HEK293 (cell line): ENCODE data around the gene IL6R.

Experiments
- CTCF ChIA-PET: fragments of 350-600 bp; formaldehyde crosslinking; extraction: SDS; loops from one replicate; lab custom pipeline; 2021; ENCODE audit warnings: antibody characterized with exemption; lab: Yijun Ruan, JAX
- POLR2A ChIA-PET: fragments of 300-600 bp; formaldehyde crosslinking; extraction: SDS; loops from one replicate; lab custom pipeline; 2020; ENCODE audit warnings: antibody characterized with exemption, inconsistent platforms; lab: Yijun Ruan, JAX
- H3K27ac ChIP-seq: fragments of 200-500 bp; sonication (Bioruptor generic); 2 replicates; pipeline ENCODE4 v1.5.1; 2014; ENCODE audit warnings: low read depth, low read length, control low read depth, inconsistent platforms; ENCODE audit errors: extremely low read depth
- H3K36me3 ChIP-seq, 2 experiments: fragments of 200-500 bp in 1 of 2; sonication (Bioruptor generic) in 1 of 2; 1 replicate in 1 of 2; 2 replicates in 1 of 2; pipeline ENCODE4 v1.5.1; 2014 to 2017; ENCODE audit warnings: inconsistent platforms in 2 of 2, low read length in 2 of 2; ENCODE audit not compliant: control insufficient read depth in 2 of 2, insufficient read depth in 1 of 2
- H3K4me1 ChIP-seq: fragments of 200-500 bp; sonication (Bioruptor generic); 2 replicates; pipeline ENCODE4 v1.5.1; 2014; ENCODE audit warnings: mild to moderate bottlenecking, low read length, inconsistent platforms; ENCODE audit not compliant: control insufficient read depth, insufficient read depth
- H3K4me3 ChIP-seq: 2 replicates; pipeline ENCODE4 v1.5.1; 2011; ENCODE audit warnings: low read depth, mild to moderate bottlenecking, control low read depth, low read length, moderate library complexity
- H3K9me3 ChIP-seq: fragments of 200-500 bp; sonication (Bioruptor generic); 2 replicates; pipeline ENCODE4 v1.5.1; 2014; ENCODE audit warnings: low read depth, low read length, inconsistent platforms; ENCODE audit not compliant: control insufficient read depth, insufficient read depth
- KLF1 ChIP-seq: fragments of 450-650 bp; formaldehyde crosslinking; IDR thresholded peaks from 2 replicates; pipeline ENCODE4 v1.5.1; 2016; ENCODE audit warnings: missing biosample characterization, missing genetic modification characterization
- PRDM10 ChIP-seq: fragments of 450-650 bp; formaldehyde crosslinking; IDR thresholded peaks from 2 replicates; pipeline ENCODE4 v1.5.1; 2016; ENCODE audit warnings: missing biosample characterization, missing genetic modification characterization
- SETDB1 ChIP-seq: IDR thresholded peaks from one replicate; pipeline ENCODE4 v1.6.1; 2017; ENCODE audit warnings: mild to moderate bottlenecking, low read length, moderate library complexity, mixed read lengths; ENCODE audit not compliant: insufficient read length
- SP7 ChIP-seq: fragments of 450-650 bp; formaldehyde crosslinking; IDR thresholded peaks from 2 replicates; pipeline ENCODE4 v1.5.1; 2016; ENCODE audit warnings: missing biosample characterization, missing genetic modification characterization
- YY2 ChIP-seq: fragments of 450-650 bp; formaldehyde crosslinking; IDR thresholded peaks from 2 replicates; pipeline ENCODE4 v1.5.1; 2016; ENCODE audit warnings: missing biosample characterization, missing genetic modification characterization
- ZBTB1 ChIP-seq: fragments of 450-650 bp; formaldehyde crosslinking; IDR thresholded peaks from 2 replicates; pipeline ENCODE4 v1.5.1; 2016; ENCODE audit warnings: missing biosample characterization, missing genetic modification characterization
- ZNF10 ChIP-seq: fragments of 450-650 bp; formaldehyde crosslinking; IDR thresholded peaks from 2 replicates; pipeline ENCODE4 v1.5.1; 2017; ENCODE audit warnings: missing biosample characterization, missing genetic modification characterization
- ZNF112 ChIP-seq: fragments of 450-650 bp; formaldehyde crosslinking; IDR thresholded peaks from 2 replicates; pipeline ENCODE4 v1.5.0; 2017; ENCODE audit warnings: missing biosample characterization, missing genetic modification characterization
- ZNF146 ChIP-seq: fragments of 450-650 bp; formaldehyde crosslinking; IDR thresholded peaks from 2 replicates; pipeline ENCODE4 v1.5.1; 2016; ENCODE audit warnings: missing biosample characterization, missing genetic modification characterization
- ZNF174 ChIP-seq: fragments of 450-650 bp; formaldehyde crosslinking; IDR thresholded peaks from 2 replicates; pipeline ENCODE4 v1.5.0; 2017; ENCODE audit warnings: missing biosample characterization, mild to moderate bottlenecking, missing genetic modification characterization
- ZNF202 ChIP-seq: fragments of 450-650 bp; formaldehyde crosslinking; IDR thresholded peaks from 2 replicates; pipeline ENCODE4 v1.5.1; 2016; ENCODE audit warnings: missing biosample characterization, missing genetic modification characterization, borderline replicate concordance
- ZNF223 ChIP-seq: fragments of 450-650 bp; formaldehyde crosslinking; IDR thresholded peaks from 2 replicates; pipeline ENCODE4 v1.5.1; 2016; ENCODE audit warnings: missing biosample characterization, missing genetic modification characterization
- ZNF280C ChIP-seq: fragments of 450-650 bp; formaldehyde crosslinking; IDR thresholded peaks from 2 replicates; pipeline ENCODE4 v1.5.1; 2016; ENCODE audit warnings: missing biosample characterization, missing genetic modification characterization
- ZNF335 ChIP-seq: fragments of 450-650 bp; formaldehyde crosslinking; conservative IDR thresholded peaks from 2 replicates; pipeline ENCODE4 v1.5.1; 2016; ENCODE audit warnings: missing biosample characterization, missing genetic modification characterization
- ZNF362 ChIP-seq: fragments of 450-650 bp; formaldehyde crosslinking; IDR thresholded peaks from 2 replicates; pipeline ENCODE4 v1.5.1; 2016; ENCODE audit warnings: missing biosample characterization, missing genetic modification characterization
- ZNF37A ChIP-seq: fragments of 450-650 bp; IDR thresholded peaks from 2 replicates; pipeline ENCODE4 v1.5.1; 2018; ENCODE audit warnings: missing biosample characterization, missing genetic modification characterization
- ZNF394 ChIP-seq: fragments of 450-650 bp; formaldehyde crosslinking; IDR thresholded peaks from 2 replicates; pipeline ENCODE4 v1.5.1; 2016; ENCODE audit warnings: missing biosample characterization, missing genetic modification characterization, mild to moderate bottlenecking, moderate library complexity, borderline replicate concordance
- ZNF777 ChIP-seq: fragments of 450-650 bp; formaldehyde crosslinking; IDR thresholded peaks from 2 replicates; pipeline ENCODE4 v1.5.1; 2017; ENCODE audit warnings: missing biosample characterization, missing genetic modification characterization, borderline replicate concordance
- ZNF837 ChIP-seq: fragments of 450-650 bp; formaldehyde crosslinking; IDR thresholded peaks from 2 replicates; pipeline ENCODE4 v1.5.1; 2016; ENCODE audit warnings: missing biosample characterization, missing genetic modification characterization
- ZSCAN30 ChIP-seq: fragments of 450-650 bp; IDR thresholded peaks from 2 replicates; pipeline ENCODE4 v1.5.1; 2018; ENCODE audit warnings: missing biosample characterization, mild to moderate bottlenecking, missing genetic modification characterization, moderate library complexity
- TF ChIP-seq, protein P1 (sequence below): fragments of 450-650 bp; formaldehyde crosslinking; IDR thresholded peaks from 2 replicates; pipeline ENCODE4 v1.5.1; 2016; ENCODE audit warnings: missing biosample characterization, missing genetic modification characterization
- TF ChIP-seq, protein P2 (sequence below): fragments of 450-650 bp; formaldehyde crosslinking; IDR thresholded peaks from 2 replicates; pipeline ENCODE4 v1.5.1; 2017; ENCODE audit warnings: missing biosample characterization, missing genetic modification characterization

Gene IL6R

DNA sequence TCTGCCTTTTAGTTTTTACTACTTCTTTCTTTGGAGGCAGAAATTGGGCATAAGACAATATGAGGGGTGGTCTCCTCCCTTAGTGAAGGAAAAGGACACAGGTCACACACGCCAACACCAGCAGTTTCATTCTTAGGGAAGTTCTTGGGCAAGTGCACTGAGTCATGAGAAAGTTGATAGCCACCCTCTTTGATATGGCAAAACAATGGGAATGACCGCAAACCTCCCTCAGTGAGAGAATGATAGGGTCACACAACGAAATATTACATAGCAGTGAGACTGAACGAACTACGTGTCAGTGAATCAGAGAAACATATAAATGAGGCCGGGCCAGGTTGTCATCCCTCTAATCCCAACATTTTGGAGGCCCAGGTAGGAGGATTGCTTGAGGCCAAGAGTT, 20.0 kb downstream of the IL6R start:
- CTCF ChIA-PET: no interaction called here
- POLR2A ChIA-PET: no interaction called here
- H3K4me3 ChIP-seq: no peak overlapping the region
- H3K36me3 ChIP-seq: no peaks in the 10 kb centered on the region
- H3K27ac ChIP-seq: no peak overlapping the region
- TF ChIP-seq ZNF335 (tag by site-specific recombination) (no peak), ZNF112 (tag by site-specific recombination) (no peak), ZNF280C (tag by site-specific recombination) (no peak), KLF1 (no peak), SETDB1 (no peak), YY2 (tag by site-specific recombination) (no peak), ZNF394 (tag by site-specific recombination) (no peak), ZNF777 (tag by site-specific recombination) (no peak), ZSCAN30 (tag by site-specific recombination) (no peak), ZNF174 (tag by site-specific recombination) (no peak), ZBTB1 (tag by site-specific recombination) (no peak), ZNF837 (no peak), ZNF146 (tag by site-specific recombination) (no peak), ZNF37A (tag by site-specific recombination) (no peak), ZNF223 (tag by site-specific recombination) (no peak)
- TF ChIP-seq, protein P1, sequence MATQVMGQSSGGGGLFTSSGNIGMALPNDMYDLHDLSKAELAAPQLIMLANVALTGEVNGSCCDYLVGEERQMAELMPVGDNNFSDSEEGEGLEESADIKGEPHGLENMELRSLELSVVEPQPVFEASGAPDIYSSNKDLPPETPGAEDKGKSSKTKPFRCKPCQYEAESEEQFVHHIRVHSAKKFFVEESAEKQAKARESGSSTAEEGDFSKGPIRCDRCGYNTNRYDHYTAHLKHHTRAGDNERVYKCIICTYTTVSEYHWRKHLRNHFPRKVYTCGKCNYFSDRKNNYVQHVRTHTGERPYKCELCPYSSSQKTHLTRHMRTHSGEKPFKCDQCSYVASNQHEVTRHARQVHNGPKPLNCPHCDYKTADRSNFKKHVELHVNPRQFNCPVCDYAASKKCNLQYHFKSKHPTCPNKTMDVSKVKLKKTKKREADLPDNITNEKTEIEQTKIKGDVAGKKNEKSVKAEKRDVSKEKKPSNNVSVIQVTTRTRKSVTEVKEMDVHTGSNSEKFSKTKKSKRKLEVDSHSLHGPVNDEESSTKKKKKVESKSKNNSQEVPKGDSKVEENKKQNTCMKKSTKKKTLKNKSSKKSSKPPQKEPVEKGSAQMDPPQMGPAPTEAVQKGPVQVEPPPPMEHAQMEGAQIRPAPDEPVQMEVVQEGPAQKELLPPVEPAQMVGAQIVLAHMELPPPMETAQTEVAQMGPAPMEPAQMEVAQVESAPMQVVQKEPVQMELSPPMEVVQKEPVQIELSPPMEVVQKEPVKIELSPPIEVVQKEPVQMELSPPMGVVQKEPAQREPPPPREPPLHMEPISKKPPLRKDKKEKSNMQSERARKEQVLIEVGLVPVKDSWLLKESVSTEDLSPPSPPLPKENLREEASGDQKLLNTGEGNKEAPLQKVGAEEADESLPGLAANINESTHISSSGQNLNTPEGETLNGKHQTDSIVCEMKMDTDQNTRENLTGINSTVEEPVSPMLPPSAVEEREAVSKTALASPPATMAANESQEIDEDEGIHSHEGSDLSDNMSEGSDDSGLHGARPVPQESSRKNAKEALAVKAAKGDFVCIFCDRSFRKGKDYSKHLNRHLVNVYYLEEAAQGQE (tag by site-specific recombination): no peak
- TF ChIP-seq, protein P2, sequence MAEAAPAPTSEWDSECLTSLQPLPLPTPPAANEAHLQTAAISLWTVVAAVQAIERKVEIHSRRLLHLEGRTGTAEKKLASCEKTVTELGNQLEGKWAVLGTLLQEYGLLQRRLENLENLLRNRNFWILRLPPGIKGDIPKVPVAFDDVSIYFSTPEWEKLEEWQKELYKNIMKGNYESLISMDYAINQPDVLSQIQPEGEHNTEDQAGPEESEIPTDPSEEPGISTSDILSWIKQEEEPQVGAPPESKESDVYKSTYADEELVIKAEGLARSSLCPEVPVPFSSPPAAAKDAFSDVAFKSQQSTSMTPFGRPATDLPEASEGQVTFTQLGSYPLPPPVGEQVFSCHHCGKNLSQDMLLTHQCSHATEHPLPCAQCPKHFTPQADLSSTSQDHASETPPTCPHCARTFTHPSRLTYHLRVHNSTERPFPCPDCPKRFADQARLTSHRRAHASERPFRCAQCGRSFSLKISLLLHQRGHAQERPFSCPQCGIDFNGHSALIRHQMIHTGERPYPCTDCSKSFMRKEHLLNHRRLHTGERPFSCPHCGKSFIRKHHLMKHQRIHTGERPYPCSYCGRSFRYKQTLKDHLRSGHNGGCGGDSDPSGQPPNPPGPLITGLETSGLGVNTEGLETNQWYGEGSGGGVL: no peak
- H3K4me1 ChIP-seq: no peaks in the 10 kb centered on the region
- no peaks in the 10 kb centered on the region for H3K9me3 ChIP-seq

DNA sequence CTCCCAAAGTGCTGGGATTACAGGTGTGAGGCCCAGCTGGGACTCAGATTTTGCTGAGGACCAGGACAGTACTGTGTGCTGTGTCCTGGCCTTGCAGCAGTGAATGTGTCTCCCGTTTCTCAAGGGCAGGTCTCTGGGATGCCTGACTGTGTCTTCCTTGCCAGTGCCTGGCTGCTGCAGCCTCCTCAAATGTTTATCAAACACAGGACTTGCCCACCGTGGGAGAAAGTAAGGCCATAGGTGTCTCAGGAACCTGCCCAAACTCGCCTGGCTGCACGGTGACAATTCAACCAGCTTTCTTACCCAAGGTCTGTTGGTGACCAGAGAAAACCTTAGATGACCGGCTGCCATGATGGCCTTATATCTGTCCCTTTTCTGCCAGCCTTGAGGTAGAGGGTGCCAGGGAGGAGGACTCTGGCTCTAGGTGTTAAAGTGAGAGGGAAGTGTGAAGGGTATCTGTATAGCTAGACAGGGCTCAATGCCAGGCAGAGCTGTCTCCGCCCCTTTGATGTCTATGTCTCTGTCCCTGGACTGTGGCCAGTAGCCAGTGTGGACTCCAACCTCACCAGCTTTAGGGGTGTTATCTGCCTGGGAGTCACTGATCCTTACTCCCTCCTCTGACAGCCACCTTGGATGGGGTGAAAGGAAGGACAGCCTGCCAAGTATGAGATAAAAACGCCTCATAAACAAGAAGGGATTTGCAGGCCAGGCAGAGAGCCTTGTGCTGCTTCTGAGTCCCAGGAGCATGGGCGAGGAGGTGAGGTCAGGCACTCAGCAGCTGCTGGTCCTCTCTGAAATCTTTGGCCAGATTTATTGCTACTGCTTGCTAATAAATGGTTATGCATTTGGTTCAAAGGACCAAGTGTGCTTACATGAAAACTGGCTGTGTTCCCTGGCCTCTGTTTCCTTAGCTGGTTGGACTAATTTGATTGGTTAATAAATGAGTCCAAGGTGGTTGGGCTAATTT, 22.3 kb downstream of the IL6R start:
- Histone ChIP-seq H3K36me3 (no peaks in the 10 kb centered on the region), H3K4me3 (no peak overlapping the region), H3K27ac (no peak overlapping the region), H3K4me1 (no peaks in the 10 kb centered on the region), H3K9me3 (no peaks in the 10 kb centered on the region)
- TF ChIP-seq PRDM10: 0 out of 2 replicates have a peak, but pooled peaks have one; percentile 22
- TF ChIP-seq SP7 (tag by site-specific recombination): peak; percentile 79
- TF ChIP-seq ZNF335 (tag by site-specific recombination): peak; percentile 42; the same call in 1 of the 2 replicates
- TF ChIP-seq ZNF362 (tag by site-specific recombination): no peak
- no peak for TF ChIP-seq ZNF202
- peak; percentile 40; the same call in 1 of the 2 replicates for TF ChIP-seq ZNF10
- POLR2A ChIA-PET: no interaction called here
- CTCF ChIA-PET: interaction anchor here (0.7 to 1.8 kb wide), 3 partner anchors 9 to 52 kb away, joined by 3 to 7 read pairs (median 3); no protein-coding TSS in a partner anchor
